Subcutaneous abdominal adipose tissue (tissue), 5 donors: Measurements from ENCODE around the gene EPHX1.
"Not testable (repeated sequence)": the region's sequence is repeated elsewhere in the genome, so short reads cannot be mapped to it uniquely, and the experiment has no call there.

Experiments used
- H3K27ac ChIP-seq: one replicate; pipeline ENCODE4 v1.7.0; 2013; ENCODE audit warnings: low read depth, mild to moderate bottlenecking, inconsistent platforms, low read length, moderate library complexity
- H3K27me3 ChIP-seq, 5 donors: one replicate each; pipeline ENCODE4 v1.7.0; 2013; ENCODE audit warnings: low read length in 5 of 5, inconsistent platforms in 1 of 5; ENCODE audit not compliant: control insufficient read depth in 5 of 5, insufficient read depth in 4 of 5
- H3K36me3 ChIP-seq, 5 donors: one replicate each; pipeline ENCODE4 v1.7.0; 2013; ENCODE audit warnings: low read length in 5 of 5; ENCODE audit not compliant: control insufficient read depth in 5 of 5, insufficient read depth in 5 of 5
- H3K4me1 ChIP-seq, 5 donors: one replicate each; pipeline ENCODE4 v1.7.0; 2013; ENCODE audit warnings: low read length in 5 of 5, mild to moderate bottlenecking in 3 of 5, moderate library complexity in 1 of 5; ENCODE audit not compliant: control insufficient read depth in 5 of 5, insufficient read depth in 5 of 5
- H3K4me3 ChIP-seq, 5 donors: one replicate each; pipeline ENCODE4 v1.7.0; 2013; ENCODE audit warnings: low read length in 5 of 5, low read depth in 1 of 5
- H3K9ac ChIP-seq, 5 donors: one replicate each; pipeline ENCODE4 v1.7.0; 2013; ENCODE audit warnings: low read length in 5 of 5, mild to moderate bottlenecking in 4 of 5, moderate library complexity in 3 of 5
- H3K9me3 ChIP-seq, 5 donors: one replicate each; pipeline ENCODE4 v1.7.0; 2013; ENCODE audit warnings: low read length in 5 of 5; ENCODE audit not compliant: control insufficient read depth in 5 of 5
- donor health status: healthy.
- donor health status: healthy.
- donor health status: healthy.
- donor health status: healthy.
- donor health status: healthy.

The EPHX1 gene

DNA sequence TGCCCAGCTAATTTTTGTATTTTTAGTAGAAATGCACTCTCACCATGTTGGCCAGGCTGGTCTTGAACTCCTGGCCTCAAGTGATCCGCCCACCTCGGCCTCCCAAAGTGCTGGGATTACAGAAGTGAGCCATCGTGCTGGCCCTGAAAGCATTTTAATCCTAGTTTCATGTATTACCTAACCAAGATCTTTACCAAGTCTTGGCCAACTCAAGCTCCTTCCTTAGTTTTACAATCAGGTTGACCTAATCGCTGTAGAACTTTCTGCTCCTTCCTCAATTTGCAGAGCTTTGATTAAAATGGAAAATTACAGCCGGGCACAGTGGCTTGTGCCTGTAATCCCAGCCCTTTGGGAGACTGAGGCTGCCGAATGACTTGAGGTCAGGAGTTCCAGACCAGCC is 75.4 kb downstream of the EPHX1 start:
- no peaks in the 10 kb centered on the region for H3K27me3 ChIP-seq
- H3K36me3 ChIP-seq: no peaks in the 10 kb centered on the region

DNA sequence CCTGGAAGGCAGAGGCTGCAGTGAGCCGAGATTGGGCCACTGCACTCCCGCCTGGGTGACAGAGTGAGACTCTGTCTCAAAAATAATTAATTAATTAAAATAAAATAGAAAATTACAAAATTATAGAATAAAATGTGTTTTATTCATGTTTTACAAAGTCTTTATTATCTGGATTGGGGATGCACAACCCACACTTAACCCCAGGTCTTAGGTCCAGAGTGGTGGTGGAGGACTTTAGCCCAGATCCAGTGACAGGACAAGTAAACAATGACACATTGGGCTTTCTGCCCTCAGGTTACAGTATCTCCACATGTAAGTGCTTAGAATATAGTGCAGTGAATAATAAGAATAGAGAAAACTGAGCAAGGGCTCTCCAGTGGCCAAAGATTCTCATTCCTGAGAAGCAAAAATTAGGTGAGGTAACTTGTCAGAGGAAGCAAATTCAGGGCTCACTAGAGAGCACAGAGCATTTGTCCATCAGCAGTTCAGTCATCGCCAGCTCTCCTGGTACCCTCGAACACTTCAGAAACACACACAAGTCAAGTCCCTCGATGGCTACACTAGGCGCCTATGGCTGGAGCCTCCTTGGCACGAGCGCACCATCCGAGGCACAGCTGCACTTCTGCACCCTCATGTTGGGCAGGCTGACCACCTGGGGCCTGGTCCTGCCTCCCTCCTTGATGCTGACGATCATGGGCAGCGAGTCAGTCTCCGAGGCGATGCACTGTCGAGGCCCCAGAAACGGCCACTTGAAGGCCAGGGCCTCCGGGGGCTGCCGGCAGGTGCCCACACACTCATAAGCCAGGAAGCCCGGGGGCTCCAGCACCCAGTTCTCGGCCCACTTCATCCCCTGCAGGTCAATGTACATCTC is 76.5 kb downstream of the EPHX1 start:
- Histone ChIP-seq H3K4me3 (no peak overlapping the region), H3K27me3 (no peaks in the 10 kb centered on the region), H3K36me3 (no peaks in the 10 kb centered on the region), H3K27ac (no peak overlapping the region), H3K9ac (no peak overlapping the region), H3K4me1 (peaks cover 1 to 18% (median 11%) of the 10 kb centered on the region in 5 donors), H3K9me3 (no peaks in the 10 kb centered on the region)

More for the DNA sequence above, 75.4 kb downstream of the EPHX1 start:
- H3K9me3 ChIP-seq: no peaks in the 10 kb centered on the region
- H3K27ac ChIP-seq: no peak overlapping the region
- H3K4me1 ChIP-seq: peaks cover 7 to 29% (median 22%) of the 10 kb centered on the region in 5 donors
- no peak overlapping the region for H3K4me3 ChIP-seq
- H3K9ac ChIP-seq: no peak overlapping the region

DNA sequence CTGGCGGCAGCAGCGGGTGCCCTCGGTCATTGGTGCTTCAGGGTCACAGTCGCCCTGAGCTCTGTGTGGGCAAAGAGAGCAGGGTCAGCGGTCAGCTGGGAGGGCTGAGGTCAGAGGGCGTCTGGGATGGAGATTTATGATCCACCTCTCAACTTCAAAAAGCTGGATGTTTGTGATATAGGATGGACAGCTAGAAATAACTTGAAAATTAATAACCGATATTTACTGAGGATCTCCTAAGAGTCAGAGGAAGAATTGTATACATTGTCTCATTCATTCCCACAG is 77.0 kb downstream of the EPHX1 start:
- no peak overlapping the region for H3K27ac ChIP-seq
- no peaks in the 10 kb centered on the region for H3K36me3 ChIP-seq
- H3K4me1 ChIP-seq: peaks cover 0 to 13% (median 6%) of the 10 kb centered on the region in 5 donors
- no peaks in the 10 kb centered on the region for H3K9me3 ChIP-seq
- H3K4me3 ChIP-seq: no peak overlapping the region
- H3K27me3 ChIP-seq: no peaks in the 10 kb centered on the region
- no peak overlapping the region for H3K9ac ChIP-seq

DNA sequence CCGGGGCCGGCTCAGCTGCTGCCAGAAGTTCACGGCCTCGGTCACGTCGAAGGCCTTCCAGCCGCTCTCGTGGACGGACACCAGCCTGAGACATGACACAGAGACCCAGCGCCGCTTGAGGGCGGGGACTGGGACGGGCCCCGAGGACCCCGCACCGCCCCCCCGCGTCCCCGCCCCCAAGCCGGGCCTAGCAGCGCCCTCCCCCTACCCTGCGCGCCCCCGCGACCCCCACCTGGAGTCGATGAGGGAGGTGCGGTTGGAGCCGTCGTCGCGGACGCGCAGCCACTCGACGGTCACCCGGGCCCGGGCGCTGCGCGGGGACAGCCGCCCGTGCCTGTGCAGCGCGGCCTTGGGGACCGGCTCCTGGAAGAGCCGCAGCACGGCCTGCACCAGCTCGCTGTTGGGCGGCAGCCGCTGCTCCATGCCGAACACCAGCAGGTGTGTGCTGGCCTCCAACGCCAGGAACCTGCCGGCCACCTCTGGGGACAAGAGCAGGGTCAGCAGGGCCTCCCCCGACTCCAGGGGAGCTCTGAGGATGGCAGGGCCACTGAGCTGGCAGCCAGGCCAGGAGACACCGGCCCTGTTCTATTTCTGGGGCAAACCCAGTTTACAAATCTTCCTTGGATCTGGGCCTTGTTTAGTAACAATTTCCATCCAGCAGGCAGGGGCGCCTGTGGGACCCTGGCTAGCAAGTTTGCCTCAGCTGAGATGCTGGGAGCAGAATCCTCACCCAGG is 77.8 kb downstream of the EPHX1 start:
- not testable (repeated sequence) for H3K27me3 ChIP-seq, H3K9me3 ChIP-seq, H3K27ac ChIP-seq, H3K9ac ChIP-seq, H3K36me3 ChIP-seq, H3K4me3 ChIP-seq, H3K4me1 ChIP-seq

DNA sequence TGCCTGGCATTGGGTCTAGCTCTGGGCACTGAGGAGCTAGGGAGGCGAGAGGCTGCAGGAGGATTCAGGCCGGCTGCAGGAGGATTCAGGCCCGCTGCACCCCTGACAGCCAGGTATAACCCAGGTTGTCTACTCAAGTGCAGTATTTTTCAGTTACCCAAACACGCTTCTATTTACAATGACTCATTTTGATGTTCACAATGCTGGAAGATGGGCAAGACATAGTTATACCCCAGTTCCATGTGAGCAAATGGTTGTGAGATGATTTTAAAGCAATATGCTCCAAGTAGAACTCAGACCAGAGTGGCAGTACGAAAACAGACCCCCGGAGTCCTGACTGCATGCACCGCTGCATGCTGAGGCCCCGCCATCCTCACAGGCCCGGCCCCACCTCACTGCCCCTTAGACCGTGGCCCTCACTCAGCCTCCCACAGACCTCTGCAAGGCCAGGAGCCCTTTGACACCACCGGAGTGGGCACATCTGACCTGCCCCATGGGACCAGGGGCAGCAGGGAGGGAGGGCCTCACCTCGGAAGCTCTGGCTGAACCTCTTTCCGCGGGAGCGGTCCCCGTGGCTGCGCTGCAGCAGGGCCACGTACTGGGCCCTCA is 78.5 kb downstream of the EPHX1 start:
- Histone ChIP-seq H3K4me1 (peaks cover 0 to under 1% (median 0%) of the 10 kb centered on the region in 5 donors), H3K4me3 (no peak overlapping the region), H3K27ac (no peak overlapping the region), H3K9me3 (no peaks in the 10 kb centered on the region), H3K36me3 (no peaks in the 10 kb centered on the region), H3K9ac (no peak overlapping the region), H3K27me3 (no peaks in the 10 kb centered on the region)

DNA sequence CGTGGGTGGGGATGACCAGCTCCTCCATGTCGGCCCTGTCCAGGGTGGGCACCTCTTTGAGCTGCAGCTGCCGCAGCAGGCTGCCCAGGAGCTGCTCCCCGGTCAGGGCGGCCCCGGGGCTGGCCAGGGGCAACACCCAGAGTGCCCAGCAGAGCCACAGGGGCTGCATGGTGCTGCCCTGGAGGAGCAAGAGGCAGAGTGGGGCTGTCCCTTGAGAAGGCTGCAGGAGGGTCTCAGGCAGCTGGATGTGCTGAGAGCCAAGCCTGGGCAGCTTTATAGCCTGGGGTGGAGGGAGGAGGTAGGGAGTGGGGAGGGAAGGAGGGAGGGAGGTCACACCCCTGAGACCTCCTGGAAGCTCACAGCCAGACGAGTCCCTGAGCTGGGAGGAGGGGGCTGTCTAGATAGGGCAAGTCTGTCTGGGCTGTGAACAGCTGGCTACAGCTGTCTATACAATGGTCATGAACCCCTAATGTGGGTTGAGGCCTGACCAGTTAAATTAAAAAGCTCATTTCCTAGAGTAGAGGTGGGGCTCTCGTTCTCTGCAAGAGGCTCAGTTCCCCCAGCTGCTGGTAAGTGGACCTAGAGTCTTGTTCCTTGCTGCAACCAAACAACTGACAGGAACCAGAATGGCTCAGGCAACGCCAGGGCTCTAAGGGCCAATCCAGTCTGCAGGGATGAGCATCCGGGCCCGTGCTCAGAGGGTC is 79.1 kb downstream of the EPHX1 start, which contains the start of gene LEFTY1:
LEFTY1 (minus strand) TSS at position 249 of the 704 bp plus-strand sequence; CDS start at position 169, 80 bp downstream.
- no peaks in the 10 kb centered on the region for H3K9me3 ChIP-seq
- H3K36me3 ChIP-seq: no peaks in the 10 kb centered on the region
- no peaks in the 10 kb centered on the region for H3K27me3 ChIP-seq
- no peak within 1 kb of the TSS for H3K27ac ChIP-seq
- H3K4me3 ChIP-seq: no peak within 1 kb of the TSS
- H3K4me1 ChIP-seq: no peaks in the 10 kb centered on the region
- no peak within 1 kb of the TSS for H3K9ac ChIP-seq

DNA sequence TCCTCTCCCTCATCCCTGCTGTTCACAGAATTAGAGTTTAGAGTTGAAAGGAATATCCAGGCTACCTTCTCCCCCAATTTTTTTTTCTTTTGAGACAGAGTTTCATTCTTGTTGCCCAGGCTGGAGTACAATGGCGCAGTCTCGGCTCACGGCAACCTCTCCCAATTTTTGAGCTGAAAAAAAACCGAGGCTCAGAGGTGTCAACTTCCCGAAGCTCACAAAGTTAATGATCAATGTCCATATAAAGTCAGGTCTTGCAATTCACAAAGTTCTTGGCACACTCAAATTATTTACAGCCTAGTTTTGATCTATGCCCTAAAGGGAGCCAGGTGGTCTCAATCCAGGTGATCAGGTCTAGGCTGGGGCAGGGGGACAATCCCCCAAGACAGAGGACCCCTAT is 79.8 kb downstream of the EPHX1 start:
- H3K27me3 ChIP-seq: no peaks in the 10 kb centered on the region
- H3K4me1 ChIP-seq: no peaks in the 10 kb centered on the region
- no peak overlapping the region for H3K4me3 ChIP-seq
- no peaks in the 10 kb centered on the region for H3K9me3 ChIP-seq
- H3K36me3 ChIP-seq: no peaks in the 10 kb centered on the region
- H3K9ac ChIP-seq: no peak overlapping the region
- no peak overlapping the region for H3K27ac ChIP-seq

DNA sequence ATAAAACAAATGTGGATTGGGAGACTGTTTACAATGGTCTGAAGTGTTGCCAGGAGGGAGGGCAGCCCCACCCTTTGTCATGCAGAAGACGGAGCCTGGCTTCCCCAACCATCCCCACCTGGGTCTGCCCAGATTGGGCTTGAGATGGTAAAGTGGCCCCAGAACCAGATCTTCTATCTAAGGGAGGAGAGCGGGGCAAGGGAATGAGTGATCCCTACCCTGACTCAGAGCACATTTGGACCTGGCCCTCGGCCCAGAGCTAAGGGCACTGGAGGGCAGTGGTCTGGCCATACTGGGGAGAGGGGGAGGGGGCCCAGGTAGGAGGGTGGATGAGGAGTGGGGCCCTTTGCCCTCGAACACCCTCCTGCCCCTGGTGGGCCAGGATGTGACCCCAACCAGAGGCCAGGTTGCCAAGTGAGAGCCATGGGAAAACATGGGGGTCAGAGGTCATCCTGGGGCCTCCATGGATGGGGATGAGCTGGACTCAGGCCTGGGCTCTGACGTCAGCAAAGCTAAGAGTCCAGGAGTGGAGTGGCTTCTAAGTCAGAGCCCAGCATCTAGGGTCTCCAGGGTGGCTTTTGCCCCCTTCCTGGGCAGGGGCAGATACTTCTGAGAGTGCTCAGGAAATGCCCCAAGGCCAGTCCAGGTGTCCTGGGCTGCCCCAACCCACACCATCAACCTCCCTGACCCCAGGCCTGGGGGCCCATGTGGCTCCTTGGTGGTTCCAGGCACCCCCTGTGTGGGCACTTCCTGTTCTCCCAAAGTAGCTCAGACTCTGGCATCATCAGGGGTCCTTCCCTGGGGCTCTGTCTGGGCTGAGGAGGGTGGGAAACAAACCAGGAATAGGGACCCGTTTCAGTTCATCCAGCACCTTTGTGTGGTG is 80.7 kb downstream of the EPHX1 start:
- Histone ChIP-seq H3K4me1 (no peaks in the 10 kb centered on the region), H3K4me3 (no peak overlapping the region), H3K36me3 (no peaks in the 10 kb centered on the region), H3K27me3 (no peaks in the 10 kb centered on the region), H3K27ac (no peak overlapping the region), H3K9me3 (no peaks in the 10 kb centered on the region), H3K9ac (no peak overlapping the region)

DNA sequence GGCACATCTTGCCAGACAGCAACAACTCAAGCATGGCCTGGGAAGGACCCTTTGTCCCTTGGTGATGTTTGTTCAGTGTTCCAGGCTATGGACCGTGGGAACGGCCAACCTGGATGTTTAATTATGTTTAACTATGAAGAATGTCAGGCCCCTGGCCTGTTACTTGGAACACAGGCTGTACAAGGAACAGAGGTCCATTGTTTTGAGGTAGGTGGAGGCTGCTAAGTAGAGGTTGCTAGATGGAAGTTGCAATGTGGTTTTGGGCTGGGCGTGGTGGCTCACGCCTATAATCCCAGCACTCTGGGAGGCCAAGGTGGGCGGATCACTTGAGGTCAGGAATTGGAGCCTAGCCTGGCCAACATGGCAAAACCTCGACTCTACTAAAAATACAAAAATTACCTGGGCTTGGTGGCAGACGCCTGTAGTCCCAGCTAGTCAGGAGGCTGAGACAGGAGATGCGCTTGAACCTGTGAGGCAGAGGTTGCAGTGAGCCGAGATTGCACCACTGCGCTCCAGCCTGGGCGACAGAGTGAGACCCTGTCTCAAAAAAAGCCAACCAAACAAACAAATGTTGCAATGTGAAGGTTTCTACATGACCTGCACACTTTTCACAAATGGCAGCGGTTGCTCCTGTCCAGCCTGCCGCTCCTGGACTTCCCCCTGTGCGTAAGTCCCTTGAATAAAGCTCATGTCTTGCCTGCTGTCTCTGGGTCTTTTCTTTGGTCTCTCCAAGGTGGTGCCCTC is 81.5 kb downstream of the EPHX1 start:
- Histone ChIP-seq H3K4me3 (no peak overlapping the region), H3K36me3 (no peaks in the 10 kb centered on the region), H3K9me3 (no peaks in the 10 kb centered on the region), H3K27ac (no peak overlapping the region), H3K9ac (no peak overlapping the region), H3K27me3 (no peaks in the 10 kb centered on the region), H3K4me1 (no peaks in the 10 kb centered on the region)
